ENCODE data around the gene NUFIP1.
"Not testable (repeated sequence)": the region's sequence is repeated elsewhere in the genome, so short reads cannot be mapped to it uniquely, and the experiment has no call there.

Gene NUFIP1

DNA sequence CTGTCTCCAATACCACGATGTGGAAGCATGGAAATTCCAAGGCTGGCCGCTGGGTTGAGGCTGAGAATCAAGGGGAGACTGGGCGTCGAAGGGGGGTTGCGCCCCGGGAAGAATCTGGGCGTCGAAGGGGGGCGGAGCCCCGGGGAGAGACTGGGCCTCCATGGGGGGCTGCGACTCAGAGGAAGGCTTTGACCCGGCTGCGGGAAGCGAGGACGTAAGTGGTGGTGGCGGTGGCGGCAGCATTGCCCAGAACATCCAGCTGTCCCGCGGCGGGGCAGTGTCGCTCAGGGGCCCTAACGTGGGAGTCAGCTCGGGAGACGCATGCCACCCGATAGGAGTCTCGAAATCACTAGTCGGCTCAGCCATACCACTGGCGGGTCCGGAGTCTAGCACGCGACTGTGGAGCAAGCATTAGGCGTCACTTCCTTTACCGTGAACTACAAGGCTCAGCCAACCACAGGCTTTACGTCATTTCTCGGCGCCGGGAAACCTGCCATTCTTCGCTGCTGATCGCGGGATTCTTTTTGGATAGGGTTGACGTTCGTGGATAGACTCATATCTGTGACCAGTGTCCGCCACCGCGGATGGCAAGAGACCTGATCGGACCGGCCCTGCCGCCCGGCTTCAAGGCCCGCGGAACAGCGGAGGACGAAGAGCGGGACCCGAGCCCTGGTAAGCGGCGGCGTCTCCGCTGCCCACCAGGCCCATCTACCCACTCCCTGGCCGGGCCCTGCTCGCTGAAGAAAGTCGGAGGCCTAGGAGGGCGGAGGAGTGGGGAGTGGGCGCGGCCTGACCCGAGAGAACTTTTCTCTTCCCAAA lies at the start of gene NUFIP1, which contains the start of gene GPALPP1:
NUFIP1 (minus strand) TSS at position 401 of the 819 bp plus-strand sequence; CDS start at position 366, 35 bp downstream.
GPALPP1 (plus strand) TSS at position 468 of the 819 bp plus-strand sequence; CDS start at position 585, 117 bp downstream.
- FAIRE-seq, result peak; percentile 76

DNA sequence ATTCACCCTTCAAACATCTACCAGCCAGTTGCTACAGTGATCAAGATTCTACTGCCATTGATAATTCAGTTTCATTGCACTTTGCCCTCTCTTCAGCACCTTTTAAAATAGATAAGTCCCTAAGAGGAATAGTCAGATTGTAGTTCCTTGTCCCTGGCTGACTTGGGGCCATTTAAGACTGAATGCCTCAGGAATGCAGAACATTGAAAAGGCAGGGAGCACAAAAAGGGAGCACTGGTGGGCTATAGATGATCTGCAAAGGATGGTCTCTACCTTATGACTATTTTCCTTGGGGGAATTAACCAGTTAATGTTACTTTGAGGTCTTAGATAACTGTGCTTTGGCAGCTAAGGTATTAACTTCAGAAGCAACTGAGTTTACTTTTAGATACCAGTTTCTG lies 46.9 kb upstream of the NUFIP1 start:
- no peak for FAIRE-seq

- FAIRE-seq, result no peak
Measured at GRCh38 chr13:45034342-45034741, 45.1 kb upstream of the NUFIP1 start.

DNA sequence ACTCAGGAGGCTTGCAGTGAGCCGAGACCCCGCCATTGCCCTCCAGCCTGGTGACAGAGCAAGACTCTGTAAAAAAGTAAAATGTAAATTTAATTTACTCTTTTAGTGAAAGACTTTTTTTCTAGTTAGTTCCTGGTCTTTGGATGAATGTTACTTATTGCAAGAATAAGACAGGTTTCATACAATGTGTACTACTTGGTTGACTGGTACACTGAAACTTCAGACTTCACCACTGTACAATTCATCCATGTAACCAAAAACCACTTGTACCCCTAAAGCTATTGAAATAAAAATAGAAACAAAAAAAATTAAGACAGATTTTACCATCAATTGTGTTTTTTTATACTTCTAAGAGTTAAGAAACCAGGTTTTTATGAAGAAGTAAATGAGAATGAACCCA lies 35.6 kb upstream of the NUFIP1 start:
- no peak for FAIRE-seq

GRCh38 chr13:45021250-45021649 lies 32.0 kb upstream of the NUFIP1 start:
- no peak for FAIRE-seq

DNA sequence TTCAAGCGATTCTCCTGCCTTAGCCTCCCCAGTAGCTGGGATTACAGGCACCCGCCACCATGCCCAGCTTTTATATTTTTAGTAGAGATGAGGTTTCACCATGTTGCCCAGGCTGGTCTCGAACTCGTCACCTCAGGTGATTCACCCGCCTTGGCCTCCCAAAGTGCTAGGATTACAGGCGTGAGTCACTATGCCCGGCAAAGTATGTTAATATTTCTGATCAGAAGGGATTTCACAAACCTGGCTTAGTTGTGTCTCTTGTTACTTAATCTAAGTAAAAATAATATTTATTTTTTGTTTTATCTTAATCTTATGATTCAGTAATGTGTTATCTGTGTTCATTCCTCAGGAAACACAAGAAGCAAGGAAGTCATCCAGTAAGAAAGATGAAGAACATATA lies 30.7 kb upstream of the NUFIP1 start:
- FAIRE-seq, result not testable (repeated sequence)

DNA sequence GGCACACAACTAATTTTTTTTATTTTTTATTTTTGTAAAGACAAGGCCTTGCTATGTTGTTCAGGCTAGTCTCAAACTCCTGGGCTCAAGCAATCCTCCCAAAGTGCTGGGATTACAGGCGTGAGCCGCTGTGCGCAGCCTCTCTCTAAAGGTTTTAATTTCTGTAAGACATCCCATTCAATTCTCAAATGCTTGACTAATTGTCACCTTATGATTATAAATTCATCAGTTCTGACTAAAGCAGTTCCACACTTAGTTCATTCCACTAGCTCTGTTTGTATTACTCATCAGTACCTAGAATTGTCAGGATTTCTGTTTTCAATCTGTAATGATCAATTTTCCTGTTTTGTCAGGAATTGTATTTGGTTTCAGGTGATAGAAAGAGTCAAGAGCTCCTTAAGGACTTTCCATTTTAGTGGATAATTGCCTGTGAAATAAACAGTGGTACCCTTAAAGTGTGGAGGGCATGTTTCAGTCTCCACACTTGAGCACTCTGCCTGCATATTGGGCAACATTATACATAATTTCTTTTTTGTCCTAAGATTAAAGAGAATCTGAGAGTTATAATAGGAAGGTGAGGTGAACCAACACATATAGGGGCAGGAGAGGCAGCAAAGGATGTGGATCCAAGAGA lies 27.6 kb upstream of the NUFIP1 start:
- FAIRE-seq, result no peak

DNA sequence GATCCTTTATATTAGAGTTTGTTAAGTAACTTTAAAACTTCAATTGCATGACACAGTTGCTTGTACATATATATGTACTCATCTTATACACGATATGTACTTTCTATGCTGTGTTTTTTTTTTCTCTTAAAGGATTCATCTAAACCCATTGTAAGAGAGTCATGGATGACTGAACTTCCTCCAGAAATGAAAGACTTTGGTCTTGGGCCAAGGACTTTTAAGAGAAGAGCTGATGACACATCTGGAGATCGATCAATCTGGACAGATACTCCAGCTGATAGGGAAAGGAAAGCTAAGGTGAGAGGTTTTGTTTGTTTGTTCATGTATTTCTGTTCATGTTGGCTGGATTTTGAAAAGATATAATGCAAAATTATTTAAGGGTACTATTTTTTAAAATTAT lies 26.0 kb upstream of the NUFIP1 start:
- FAIRE-seq, result no peak

GRCh38 chr13:45011198-45011597 lies 21.9 kb upstream of the NUFIP1 start:
- no peak for FAIRE-seq

DNA sequence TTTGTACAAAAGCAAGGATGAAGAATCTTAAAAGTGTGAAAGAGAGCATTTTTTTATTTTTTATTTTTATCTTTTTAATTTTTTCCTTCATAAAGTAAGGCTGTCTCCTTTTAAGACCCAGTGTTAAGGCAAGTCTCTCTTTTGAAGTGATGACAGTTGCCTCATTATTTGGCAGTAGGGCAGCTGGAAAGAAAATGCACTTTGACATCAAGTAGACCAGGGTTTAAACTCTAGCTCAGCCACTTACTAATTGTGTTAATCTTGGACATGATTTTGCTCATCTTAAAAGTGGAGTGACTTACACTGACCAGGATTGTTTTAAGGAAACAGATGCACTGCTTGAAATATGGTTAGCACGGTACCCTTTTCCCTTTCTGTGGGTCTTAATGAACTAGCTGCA lies 18.6 kb upstream of the NUFIP1 start:
- FAIRE-seq, result no peak

DNA sequence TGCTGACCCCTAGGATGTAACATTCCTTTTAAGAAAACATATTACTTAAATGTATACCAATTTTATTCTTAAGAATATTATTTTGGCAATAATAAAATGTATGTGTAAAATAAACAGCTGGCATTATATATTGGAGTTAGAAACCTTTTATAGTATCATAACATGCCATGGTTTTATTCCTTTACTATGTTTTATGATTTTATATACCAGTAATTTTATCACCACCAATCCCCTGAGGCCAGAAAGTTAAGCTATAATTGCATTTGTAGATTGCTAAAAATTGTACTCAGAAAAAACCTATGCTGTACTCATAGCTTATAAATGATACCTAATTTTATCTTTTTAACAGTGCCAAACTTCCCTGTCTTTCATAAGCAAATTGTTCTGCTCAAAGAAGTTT lies 18.0 kb upstream of the NUFIP1 start:
- FAIRE-seq, result no peak

DNA sequence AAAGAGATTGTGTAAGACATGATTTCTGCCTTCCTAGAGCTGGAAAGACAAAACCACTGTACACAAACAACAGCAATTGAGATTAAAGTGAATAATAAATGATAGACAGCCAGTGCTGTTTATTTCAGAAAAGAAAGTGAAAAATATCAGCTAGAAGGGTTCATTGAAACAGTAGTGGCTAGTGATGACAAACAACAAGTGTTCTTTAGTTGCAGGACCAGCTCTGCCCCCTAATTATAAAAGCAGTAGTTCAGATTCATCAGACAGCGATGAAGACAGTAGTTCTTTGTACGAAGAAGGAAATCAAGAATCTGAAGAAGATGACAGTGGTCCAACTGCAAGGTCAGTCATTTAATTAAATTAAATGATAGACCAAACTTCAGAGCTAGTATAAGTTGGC lies 14.8 kb upstream of the NUFIP1 start:
- FAIRE-seq, result no peak

- no peak for FAIRE-seq
Measured at GRCh38 chr13:45003417-45003816, 14.1 kb upstream of the NUFIP1 start.

DNA sequence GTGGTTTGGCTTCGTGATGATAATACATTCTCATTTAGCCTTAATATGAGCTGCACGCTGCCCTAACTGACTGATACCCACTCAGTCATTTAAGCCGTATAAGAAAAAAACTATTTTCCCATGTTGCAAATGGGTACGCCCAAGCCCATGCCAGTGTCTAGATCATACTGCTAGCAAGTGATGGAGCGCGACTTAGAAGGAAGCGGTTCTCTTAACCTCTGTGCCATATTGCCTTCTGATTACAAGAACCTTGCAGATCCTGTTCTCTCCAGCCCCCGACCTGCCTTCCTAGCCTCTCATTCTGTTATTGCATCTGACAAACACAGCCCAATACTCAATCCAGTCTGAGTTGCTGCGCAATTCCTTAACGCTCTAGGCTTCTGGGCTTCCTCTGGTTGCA lies 670 bp upstream of the NUFIP1 start:
- no peak for FAIRE-seq

- FAIRE-seq, result no peak
Measured at GRCh38 chr13:44978328-44978727, 10.9 kb downstream of the NUFIP1 start.

- FAIRE-seq, result no peak
Measured at GRCh38 chr13:44976949-44977583, 12.2 kb downstream of the NUFIP1 start.

- no peak for FAIRE-seq
Measured at GRCh38 chr13:44976196-44976595, 13.1 kb downstream of the NUFIP1 start.

DNA sequence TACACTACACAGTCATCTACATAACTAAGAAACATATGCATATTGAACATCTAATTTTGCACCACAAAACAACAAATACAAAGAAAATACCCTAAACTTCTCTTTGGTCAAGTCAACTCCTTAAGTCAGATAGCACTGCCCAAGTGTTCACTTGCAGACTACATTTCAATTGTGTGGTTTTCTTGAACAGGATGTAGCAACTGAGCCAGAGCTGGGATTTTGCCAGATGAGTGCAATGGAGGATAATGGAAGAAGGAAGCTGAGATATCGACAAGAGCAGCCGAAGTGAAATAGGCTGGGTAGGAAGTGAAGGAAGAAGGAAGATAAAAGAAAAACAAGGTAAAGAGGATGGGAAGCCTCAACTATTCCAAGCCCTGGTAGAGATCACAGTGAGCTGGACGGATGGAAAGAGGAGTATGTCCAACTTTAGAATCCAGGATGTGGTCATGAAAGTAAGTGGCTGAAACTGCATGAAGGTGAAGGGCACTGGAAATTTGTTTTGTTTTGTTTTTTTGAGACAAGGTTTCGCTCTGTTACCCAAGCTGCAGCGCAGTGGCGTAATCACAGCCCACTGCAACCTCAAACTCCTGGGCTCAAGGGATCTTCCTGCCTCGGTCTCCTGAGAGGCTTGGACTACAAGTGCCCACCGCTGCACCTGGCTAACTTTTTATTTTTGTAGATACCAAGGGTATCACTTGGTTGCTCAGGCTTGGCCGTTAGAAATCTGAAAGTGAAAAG lies 15.0 kb downstream of the NUFIP1 start:
- no peak for FAIRE-seq

DNA sequence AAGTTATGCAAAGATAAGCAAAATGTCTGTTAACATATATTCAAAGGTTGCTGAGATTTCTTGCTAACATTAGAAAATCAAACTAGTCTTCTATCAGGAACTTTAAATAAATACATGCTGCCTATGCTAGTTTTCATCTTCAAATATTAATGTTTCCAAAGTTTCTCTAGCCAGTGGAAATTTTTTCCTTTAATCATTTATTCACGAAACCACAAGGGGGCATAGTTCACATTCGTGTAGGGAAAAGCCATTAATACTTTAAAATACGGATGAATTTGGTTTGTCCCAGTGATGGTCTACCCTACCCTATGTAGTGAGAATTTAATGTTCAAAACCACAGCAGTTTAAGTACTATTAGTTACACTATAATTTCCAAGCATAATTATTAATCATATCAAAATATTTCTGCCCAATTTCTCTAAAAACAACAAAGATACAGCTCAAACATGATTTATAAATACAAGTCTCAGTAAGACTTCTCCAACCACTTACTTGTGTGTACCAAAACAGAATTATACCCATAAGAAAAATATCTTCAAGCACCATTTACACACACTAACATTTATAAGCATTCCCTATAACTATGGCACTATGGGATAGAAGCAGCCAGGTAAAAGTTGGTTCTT lies 16.2 kb downstream of the NUFIP1 start:
- peak; percentile 97 for FAIRE-seq

GRCh38 chr13:44971656-44972595 lies 17.3 kb downstream of the NUFIP1 start:
- no peak for FAIRE-seq
